Left lobe of liver (tissue), 2 donors: ENCODE data around the gene ZBTB39. TPM values are rescaled to one million over a fixed set of nuclear protein-coding genes. Genes with fewer than 3 reads are reported as not detected.
"Not testable (repeated sequence)": the region's sequence is repeated elsewhere in the genome, so short reads cannot be mapped to it uniquely, and the experiment has no call there.

Experiments used
- ATAC-seq: fragments of 200-7000 bp; cut with Tn5 transposase; one replicate; pipeline ENCODE4 v1.9.1; 2020; ENCODE audit warnings: mild to moderate bottlenecking, moderate library complexity
- DNase-seq: peaks from one replicate; pipeline ENCODE4 v3.0.0-alpha.2; 2020; ENCODE audit warnings: low spot score
- total RNA-seq: library from RNA; stranded (reverse); gene quantifications from one replicate; pipeline ENCODE4 v1.2.1, GENCODE V29; 2021
- donor health status: DM: no; HTN: no; CAD: no; lungs with moderate emphysema.
- donor health status: DM: no; HTN: yes; CAD: no.

Gene ZBTB39
- total RNA-seq, 1 donor from 2014 or later = 3.5 TPM

- DNase-seq (no peak), ATAC-seq (no peak)
Measured at GRCh38 chr12:57003395-57003794, 3.0 kb downstream of the ZBTB39 start.

DNA sequence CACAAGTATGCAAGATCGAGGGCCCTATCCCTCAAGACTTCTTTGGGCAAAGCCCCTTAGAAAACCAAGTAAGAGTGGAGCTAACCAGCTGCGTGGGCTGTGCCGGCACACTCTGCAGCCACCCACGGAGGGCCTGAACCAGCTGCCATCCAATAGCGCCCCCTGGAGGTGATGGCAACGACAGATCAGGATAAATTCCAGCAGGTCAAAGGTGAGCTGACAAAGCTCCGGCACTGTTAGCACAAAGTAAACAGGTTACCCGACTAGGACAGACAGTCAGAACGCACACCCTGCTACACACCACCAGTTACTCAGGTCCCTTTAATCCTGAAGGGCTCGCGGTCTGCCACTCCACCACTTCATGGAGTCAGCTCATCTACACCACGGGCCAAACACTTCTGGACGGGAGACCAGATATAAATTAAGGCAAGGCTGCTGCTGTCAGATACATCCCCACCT, 4.9 kb downstream of the ZBTB39 start:
- DNase-seq = peak; percentile 91
- peak; percentile 83 for ATAC-seq

- DNase-seq = no peak
- ATAC-seq = no peak
Measured at GRCh38 chr12:57000393-57000792, 6.0 kb downstream of the ZBTB39 start.

DNA sequence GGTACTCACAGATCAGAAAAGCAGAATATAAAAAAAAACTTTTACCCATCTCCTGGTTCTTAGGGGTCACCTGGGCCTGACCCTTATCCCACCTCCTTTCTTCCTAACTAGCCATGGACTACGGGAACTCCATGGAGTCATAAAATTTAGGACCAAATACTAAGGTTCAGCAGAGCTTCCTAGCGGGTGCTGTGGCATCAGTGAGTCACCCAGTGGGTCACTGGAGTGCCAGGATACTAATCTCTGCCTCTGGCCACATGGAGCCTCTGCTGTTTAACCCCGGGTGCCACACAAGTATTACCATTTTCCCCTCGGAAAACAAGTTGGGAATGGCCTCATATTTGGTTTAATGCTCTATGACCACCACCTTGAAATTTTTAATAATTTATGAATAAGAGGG, 6.9 kb downstream of the ZBTB39 start:
- DNase-seq = peak; percentile 27
- no peak for ATAC-seq

DNA sequence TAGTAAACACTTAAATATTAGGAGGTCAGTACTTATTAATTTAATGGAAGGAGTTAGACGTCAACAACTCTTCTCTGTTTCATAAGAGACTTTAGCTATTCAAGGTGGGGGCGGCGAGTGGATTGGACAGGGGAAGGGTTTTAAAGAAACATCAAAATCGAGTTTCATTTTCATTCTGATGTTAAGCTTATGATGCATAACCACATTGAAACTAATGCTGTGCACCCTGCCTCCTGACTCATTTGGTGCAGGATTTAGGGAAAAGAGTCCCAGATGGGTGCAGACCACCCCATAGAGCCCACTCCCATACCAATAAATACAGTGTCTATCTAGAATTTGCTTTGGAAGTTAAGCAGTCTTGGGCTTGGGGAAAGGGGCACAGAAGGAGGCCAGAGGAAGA, 7.4 kb downstream of the ZBTB39 start:
- ATAC-seq (no peak), DNase-seq (no peak)

DNA sequence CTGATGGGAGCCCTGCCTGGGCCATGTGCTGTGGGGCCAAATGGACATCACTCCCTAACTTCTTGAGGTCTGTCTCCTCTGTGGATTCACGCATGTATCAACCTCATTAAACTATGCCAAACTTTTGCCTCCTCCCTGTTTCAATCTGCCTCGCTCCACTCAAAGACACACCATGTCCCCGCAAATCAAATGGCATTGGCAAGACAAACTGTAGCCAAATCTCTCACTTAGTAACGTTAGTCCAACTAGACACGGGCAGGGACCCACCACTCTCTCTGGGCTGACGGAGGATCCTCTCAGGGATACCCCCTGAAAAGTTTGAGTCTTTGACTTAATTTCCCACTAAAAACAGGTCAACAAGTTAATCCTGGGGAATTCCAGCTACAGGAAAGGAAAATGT, 8.0 kb downstream of the ZBTB39 start:
- peak; percentile 16 for DNase-seq
- ATAC-seq = no peak

GRCh38 chr12:56996793-56997545, 9.4 kb downstream of the ZBTB39 start:
- peak; percentile 50 for DNase-seq
- peak; percentile 14 for ATAC-seq

DNA sequence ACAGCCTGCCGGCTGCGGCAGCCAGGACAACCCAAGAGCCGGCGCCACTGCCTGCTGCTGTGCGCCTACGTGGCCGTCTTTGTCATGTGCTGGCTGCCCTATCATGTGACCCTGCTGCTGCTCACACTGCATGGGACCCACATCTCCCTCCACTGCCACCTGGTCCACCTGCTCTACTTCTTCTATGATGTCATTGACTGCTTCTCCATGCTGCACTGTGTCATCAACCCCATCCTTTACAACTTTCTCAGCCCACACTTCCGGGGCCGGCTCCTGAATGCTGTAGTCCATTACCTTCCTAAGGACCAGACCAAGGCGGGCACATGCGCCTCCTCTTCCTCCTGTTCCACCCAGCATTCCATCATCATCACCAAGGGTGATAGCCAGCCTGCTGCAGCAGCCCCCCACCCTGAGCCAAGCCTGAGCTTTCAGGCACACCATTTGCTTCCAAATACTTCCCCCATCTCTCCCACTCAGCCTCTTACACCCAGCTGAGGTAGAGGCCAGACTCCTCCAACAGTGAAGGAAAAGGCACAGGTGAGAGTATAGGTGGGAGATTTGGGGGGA, 10.3 kb downstream of the ZBTB39 start:
- ATAC-seq (no peak), DNase-seq (peak; percentile 32)

DNA sequence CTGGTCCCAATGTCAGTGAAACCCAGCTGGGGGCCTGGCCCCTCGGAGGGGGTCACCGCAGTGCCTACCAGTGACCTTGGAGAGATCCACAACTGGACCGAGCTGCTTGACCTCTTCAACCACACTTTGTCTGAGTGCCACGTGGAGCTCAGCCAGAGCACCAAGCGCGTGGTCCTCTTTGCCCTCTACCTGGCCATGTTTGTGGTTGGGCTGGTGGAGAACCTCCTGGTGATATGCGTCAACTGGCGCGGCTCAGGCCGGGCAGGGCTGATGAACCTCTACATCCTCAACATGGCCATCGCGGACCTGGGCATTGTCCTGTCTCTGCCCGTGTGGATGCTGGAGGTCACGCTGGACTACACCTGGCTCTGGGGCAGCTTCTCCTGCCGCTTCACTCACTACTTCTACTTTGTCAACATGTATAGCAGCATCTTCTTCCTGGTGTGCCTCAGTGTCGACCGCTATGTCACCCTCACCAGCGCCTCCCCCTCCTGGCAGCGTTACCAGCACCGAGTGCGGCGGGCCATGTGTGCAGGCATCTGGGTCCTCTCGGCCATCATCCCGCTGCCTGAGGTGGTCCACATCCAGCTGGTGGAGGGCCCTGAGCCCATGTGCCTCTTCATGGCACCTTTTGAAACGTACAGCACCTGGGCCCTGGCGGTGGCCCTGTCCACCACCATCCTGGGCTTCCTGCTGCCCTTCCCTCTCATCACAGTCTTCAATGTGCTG, 11.0 kb downstream of the ZBTB39 start:
- ATAC-seq (no peak), DNase-seq (peak; percentile 47)

DNA sequence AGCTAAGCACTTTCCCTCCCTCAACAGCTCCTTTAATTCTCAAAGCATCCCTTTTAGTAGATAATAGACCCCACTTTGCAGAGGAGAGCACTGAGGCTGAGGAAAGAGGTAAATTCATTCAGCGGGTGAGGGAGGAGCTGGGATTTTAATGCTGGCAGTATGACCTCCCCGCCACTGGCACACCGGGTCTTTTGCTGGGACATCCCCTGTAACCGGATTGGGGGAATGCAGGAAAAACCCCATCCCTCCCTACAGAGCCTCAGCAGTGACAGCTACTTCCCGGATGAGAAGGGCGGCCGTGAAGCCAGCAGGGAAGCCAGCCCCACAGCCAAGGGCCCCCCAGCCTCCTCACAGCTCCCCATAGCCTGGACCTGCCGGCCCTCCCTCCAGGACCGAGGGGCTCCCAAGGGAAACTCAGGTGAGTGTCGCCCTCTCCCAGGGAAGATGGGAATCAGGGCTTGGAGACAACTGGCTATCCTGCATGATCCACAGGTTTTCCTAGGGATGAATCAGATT, 12.1 kb downstream of the ZBTB39 start:
- no peak for ATAC-seq

DNA sequence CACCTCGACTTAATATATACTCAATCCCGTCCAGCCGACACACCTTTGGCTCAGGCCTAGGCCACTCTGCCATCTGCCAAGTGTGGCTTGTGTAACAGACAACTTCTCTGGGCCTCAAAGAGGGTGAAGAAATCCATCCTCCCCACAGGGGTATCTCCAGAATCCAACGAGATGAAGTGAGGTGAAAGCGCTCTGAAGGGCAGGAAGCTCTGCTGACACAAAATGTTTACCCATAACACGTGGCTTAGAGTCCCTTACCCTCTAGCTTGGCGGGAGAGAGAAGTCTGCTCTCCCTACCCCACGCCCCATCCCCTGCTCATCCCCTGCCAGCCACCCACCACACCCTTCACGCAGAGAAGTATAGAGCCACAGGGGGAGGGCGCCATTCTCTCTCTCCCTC, 13.0 kb downstream of the ZBTB39 start:
- ATAC-seq = peak; percentile 41
- DNase-seq = peak; percentile 44

More for the DNA sequence above, 12.1 kb downstream of the ZBTB39 start:
- DNase-seq = peak; percentile 39

GRCh38 chr12:56991319-56992246, 14.8 kb downstream of the ZBTB39 start:
- peak; percentile 65 for ATAC-seq
- DNase-seq = peak; percentile 78

GRCh38 chr12:56990648-56991318, 15.6 kb downstream of the ZBTB39 start:
- peak; percentile 68 for ATAC-seq
- peak; percentile 91 for DNase-seq

- no peak for DNase-seq
- no peak for ATAC-seq
Measured at GRCh38 chr12:56989861-56990610, 16.3 kb downstream of the ZBTB39 start.

DNA sequence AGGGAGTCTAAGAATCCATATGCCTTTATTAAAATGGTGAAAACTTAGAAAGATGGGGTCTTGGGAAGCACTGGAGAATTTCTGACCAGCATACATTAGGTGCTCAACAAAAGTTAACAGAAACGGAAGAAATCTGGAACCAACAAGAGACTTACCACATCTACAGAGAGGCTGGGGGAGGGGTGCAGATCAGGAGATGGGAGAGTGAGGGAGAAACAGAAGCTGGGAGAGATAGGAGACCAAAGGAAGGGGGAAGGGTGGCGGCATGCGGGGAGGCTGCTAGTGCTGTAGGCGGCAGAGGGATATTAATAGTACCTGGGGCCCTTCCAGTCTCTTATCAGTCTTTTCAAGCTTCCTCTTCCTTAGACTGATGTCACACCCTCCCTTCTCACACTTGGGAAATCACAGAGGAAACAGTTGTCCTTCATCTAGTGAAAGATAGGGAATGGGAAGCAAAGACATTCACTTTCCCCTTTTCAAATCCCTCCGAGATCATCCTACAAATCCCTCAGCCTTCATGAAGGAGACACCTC, 18.1 kb downstream of the ZBTB39 start:
- ATAC-seq = peak; percentile 4
- DNase-seq = no peak

- peak; percentile 86 for DNase-seq
- ATAC-seq = peak; percentile 87
Measured at GRCh38 chr12:56987551-56988053, 18.7 kb downstream of the ZBTB39 start.

DNA sequence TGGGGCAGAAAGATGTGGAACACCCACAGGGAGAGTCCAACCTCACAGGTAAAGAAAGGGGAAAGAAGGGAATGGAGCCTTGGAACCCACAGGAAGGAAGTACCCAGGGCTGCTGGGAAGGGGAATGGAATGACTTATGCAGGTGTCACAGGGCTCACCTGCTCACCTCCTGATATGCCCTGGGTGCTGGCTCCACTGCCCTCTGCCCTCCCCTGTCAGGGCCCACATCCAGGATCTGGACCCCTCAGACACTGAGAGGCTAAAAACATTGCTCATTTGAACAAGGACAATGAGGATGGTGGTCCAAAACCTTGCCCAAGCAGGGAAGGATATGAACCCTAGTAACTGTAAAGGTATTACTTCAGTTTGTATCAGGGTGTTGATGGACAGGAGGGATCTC, 19.3 kb downstream of the ZBTB39 start:
- no peak for ATAC-seq
- no peak for DNase-seq

- ATAC-seq, DNase-seq: not testable (repeated sequence)
Measured at GRCh38 chr12:56985714-56986113, 20.6 kb downstream of the ZBTB39 start.

DNA sequence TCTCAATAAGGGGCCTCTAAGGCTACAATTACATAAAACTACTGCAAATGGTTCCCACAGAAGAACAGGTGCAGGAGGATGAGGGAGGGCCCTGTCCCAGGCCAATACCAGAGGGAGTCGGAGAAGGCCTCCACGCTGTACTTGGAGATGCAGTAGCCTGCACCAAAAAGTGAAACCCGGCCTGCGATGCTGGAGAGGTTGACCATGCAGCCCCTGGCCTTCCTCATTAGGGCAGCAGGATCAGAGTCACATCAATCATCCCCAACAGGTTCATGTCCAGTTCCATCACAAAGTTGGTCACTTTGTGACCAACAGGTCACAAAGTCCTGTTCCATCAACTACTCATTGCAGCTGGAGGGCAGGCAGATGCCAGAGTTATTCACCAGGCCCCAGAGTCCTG, 23.0 kb downstream of the ZBTB39 start:
- no peak for ATAC-seq

More for the DNA sequence above, 23.0 kb downstream of the ZBTB39 start:
- no peak for DNase-seq
